ENCODE results near the gene SLC6A19.
"Not testable (repeated sequence)": the region's sequence is repeated elsewhere in the genome, so short reads cannot be mapped to it uniquely, and the experiment has no call there.

Gene SLC6A19

GRCh38 chr5:1249366-1250280 lies 48.2 kb downstream of the SLC6A19 start:
- no peak for DNase-seq

GRCh38 chr5:1251678-1252580 lies 50.5 kb downstream of the SLC6A19 start:
- DNase-seq, result no peak

DNA sequence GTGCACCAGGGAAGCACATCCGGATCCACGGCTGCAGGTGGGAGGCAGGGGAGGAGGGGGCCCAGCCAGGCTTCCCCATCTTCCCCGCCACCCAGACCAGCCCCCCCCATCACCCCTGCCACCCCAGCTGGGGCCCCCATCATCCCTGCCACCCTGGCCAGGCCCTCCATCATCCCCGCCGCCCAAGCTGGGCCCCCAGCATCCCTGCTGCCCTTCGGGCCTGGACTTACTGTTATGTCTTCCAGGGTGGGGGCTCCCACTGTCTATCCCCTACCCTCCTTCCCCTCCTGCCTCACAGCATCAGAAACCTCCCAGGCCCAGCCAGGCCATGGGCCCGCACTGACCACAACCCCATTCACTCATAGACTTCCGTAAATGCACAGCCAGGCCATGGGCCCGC lies 51.3 kb downstream of the SLC6A19 start:
- DNase-seq, result no peak

DNA sequence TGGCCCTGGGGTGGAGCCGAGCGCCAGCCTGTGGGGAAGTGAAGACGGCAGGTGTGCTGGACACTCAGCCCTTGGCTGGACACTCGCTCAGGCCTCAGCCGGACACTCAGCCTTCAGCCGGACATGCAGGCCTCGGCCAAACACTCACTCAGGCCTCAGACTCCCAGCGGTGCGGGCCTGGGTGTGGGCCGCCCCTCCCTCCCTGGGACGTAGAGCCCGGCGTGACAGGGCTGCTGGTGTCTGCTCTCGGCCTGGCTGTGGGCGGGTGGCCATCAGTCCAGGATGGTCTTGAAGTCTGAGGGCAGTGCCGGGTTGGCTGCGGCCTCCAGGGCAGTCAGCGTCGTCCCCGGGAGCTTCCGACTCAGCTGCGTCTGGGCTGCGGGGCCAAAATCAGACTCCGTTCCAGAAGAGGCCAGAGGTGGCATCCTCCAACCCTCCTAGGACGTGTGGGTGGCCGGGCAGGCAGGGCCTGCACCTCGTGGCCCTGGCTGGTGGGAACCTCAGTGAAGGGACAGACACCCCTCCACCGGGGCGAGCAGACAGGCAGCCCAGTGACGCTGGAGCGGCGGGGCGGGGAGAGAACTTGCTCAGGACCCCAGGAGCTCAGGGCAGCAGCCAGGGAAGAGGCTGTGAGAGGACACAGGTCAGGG lies 52.2 kb downstream of the SLC6A19 start:
- DNase-seq, result no peak

GRCh38 chr5:1254196-1254595 lies 52.8 kb downstream of the SLC6A19 start:
- no peak for DNase-seq

DNA sequence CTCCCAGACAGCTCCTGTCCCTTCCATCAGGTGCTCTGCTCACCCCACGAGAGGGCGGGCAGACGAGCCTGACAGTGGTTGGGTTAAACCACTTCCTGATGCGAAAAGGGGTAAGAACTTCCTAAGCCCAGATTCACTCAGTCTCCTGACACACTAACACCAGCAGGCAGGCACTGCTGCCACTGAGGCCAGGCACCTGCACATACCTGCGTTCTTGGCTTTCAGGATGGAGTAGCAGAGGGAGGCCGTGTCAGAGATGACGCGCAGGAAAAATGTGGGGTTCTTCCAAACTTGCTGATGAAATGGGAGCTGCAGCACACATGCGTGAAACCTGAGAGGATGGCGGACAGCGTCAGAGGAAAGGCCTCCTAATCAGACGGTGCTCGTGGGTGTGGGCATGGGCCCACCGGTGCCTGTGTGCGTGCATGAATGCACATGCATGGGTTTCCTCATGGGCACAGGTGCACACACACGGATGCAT lies 53.7 kb downstream of the SLC6A19 start:
- no peak for DNase-seq

GRCh38 chr5:1256776-1257175 lies 55.4 kb downstream of the SLC6A19 start:
- no peak for DNase-seq

DNA sequence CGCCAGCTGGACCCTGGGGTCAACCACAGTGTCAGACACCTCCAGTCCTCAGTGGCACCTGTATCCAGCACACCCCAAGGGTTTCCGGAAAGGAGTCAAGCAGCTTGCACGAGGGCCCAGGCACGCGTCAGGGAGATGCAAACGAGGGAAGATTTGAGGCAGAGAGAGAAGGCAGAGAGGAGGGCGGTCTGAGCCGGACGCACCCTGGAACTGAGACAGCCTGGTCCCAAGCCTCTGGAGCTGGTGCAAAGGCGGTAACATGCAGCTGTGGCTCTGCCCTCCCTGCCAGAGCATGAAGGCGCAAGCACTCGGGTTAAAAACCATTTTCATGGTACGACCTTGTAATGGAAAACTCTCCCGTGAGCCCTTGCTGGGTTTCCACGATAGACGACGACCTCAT lies 56.0 kb downstream of the SLC6A19 start:
- DNase-seq, result no peak

DNA sequence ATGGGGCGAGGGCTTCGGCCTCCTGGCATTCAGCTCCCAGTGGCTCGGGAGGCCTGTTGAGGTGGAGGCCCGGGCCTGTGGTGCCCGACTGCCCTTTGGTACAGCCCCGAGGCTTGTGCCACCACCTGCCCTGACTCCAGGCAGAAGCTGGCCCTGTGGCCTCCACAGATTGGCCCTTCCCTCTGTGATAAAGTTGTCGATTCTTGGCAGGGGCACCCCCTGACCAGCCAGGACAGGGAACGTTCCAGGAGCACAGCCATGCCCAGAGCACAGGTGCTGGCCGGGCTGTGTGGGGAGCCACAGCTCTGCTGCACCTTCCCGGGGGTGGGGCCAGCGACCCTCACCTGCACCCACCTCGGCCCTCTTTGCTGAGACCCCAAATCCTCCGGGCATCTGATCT lies 56.4 kb downstream of the SLC6A19 start:
- no peak for DNase-seq

- DNase-seq, result no peak
Measured at GRCh38 chr5:1259806-1260480, 58.5 kb downstream of the SLC6A19 start.

DNA sequence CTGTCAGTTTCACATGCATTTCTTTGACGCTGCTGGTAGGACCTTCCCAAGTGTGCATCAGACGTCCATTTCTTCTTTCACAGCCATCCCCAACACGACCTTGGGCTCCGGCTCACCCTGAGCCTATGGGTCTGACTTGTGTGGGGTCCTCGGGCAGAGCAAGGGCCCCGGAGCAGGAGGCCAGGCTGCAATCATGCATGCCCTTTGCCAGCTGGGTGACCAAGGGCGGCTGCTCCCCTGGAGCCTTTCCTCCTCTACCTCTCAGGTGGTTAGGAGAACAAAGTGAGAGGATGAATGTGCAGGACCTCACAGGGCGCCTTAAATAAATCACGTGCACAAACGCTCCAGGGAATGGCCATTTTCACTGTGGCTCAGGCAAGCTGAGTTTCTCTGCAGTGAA lies 60.2 kb downstream of the SLC6A19 start:
- DNase-seq, result no peak

- DNase-seq, result no peak
Measured at GRCh38 chr5:1262381-1262780, 61.0 kb downstream of the SLC6A19 start.

- DNase-seq, result no peak
Measured at GRCh38 chr5:1264211-1264610, 62.8 kb downstream of the SLC6A19 start.

DNA sequence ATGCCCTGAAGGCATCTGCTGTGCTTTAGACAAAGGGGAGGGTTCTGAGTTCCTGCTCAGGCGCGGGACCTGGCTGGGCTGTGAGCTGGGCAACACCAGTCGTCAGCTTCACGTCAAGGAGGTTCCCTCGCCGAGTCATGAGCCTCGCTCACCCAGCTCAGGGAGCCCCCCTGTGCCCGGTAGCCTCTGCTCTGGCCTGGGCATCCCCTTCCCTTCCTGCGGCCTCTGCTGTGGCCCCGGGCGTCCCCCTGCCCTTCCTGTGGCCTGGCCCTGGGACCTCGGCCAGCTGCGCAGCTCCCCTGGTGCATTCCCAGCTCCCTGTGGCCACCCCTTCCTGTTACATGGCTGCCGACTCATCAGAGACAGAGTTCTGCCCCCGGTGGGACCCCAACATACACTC lies 63.6 kb downstream of the SLC6A19 start:
- no peak for DNase-seq

DNA sequence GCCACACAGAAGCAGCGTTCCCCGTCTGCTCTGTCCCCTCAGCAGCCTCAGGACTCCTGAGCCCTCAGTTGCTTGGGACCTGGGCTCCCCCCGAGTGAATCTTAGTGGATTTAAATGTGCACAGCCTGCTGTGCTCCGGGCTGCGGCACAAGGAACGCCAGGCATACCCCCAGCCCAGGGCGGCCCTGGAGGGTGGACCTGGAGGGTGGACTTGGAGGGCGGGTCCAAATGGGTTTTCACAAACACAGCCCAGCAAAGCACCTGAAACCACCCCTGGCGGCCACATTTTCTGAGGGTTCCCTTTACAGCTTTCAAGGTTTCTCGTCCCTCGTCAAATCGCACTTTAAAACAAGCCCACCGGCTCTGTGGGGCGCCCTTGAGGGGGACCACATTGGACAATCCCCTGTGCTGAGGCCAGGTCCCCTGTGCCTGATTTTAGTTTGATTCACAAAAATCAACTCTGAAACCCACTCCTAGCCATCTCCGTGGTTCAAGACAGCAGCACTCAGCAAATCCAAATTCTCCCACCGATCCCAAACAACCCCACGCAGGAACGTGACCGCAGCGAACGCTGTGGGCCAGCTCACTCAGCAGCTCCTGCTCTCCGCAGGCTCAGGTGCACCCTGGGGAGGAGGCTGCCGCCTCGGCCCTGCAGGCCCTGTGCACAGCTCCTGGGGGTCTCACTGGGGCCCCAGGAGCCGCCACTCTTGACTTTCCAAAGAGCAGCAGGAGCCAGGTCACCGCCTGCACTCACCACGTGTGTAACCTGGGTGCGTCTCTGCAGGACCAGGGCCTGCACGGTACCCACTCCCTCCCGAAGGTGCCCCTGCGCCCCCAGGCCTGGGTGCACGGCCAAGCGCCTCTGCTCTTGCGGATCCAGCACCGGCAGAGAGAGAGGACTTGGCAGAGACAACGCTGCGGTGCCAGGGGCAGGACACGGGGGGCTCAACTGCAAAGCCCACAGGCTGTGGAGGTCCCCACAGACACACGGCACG lies 64.4 kb downstream of the SLC6A19 start:
- DNase-seq, result no peak

DNA sequence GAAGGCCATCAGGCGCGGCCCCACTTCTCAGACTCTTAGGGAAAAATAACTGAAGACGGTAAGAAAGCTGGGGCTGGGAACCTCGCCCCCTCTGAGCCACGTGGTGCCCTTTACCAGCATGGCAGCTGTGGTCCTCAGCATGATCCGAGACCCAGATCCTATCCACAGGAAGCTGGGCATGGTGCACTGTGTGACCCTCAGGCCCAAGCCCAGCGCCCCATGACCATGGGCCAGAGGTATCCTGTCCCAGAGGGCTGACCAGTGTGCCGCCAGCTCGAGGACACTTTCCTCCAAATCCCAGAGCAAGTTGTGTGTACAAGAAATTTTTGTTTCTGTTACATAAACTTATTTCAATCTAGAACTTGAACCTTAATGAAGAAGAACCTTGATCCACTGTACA lies 65.4 kb downstream of the SLC6A19 start:
- DNase-seq, result no peak

DNA sequence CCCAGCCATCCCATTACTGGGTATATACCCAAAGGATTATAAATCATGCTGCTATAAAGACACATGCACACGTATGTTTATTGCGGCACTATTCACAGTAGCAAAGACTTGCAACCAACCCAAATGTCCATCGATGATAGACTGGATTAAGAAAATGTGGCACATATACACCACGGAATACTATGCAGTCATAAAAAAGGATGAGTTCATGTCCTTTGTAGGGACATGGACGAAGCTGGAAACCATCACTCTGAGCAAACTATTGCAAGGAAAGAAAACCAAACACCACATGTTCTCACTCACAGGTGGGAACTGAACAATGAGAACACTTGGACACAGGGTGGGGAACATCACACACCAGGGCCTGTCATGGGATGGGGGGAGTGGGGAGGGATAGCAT lies 66.1 kb downstream of the SLC6A19 start:
- DNase-seq, result not testable (repeated sequence)

GRCh38 chr5:1268056-1268455 lies 66.7 kb downstream of the SLC6A19 start:
- no peak for DNase-seq

- no peak for DNase-seq
Measured at GRCh38 chr5:1268666-1269065, 67.3 kb downstream of the SLC6A19 start.

- DNase-seq, result no peak
Measured at GRCh38 chr5:1270426-1270825, 69.0 kb downstream of the SLC6A19 start.

Data from fibroblast of skin of right biceps (primary cell).